Mammary epithelial cell (primary cell): Measurements from ENCODE around the gene ARNT2.

ENCODE experiments used
- EZH2 ChIP-seq: IDR thresholded peaks from 2 replicates; pipeline ENCODE4 v1.6.1; 2012; ENCODE audit warnings: low read length, inconsistent platforms, borderline replicate concordance
- TF ChIP-seq, protein P1 (sequence below), 2 donors: IDR thresholded peaks in 1 of 2; conservative IDR thresholded peaks in 1 of 2; 2 replicates each; pipeline ENCODE4 v1.5.1; 2011 to 2012; ENCODE audit warnings: inconsistent platforms in 2 of 2, low read length in 2 of 2, mild to moderate bottlenecking in 2 of 2, control low read depth in 1 of 2, low read depth in 1 of 2; ENCODE audit not compliant: insufficient read depth in 1 of 2; ENCODE audit errors: extremely low read depth in 1 of 2

GRCh38 chr15:80584973-80585525 lies 180.9 kb downstream of the ARNT2 start:
- TF ChIP-seq, protein P1, sequence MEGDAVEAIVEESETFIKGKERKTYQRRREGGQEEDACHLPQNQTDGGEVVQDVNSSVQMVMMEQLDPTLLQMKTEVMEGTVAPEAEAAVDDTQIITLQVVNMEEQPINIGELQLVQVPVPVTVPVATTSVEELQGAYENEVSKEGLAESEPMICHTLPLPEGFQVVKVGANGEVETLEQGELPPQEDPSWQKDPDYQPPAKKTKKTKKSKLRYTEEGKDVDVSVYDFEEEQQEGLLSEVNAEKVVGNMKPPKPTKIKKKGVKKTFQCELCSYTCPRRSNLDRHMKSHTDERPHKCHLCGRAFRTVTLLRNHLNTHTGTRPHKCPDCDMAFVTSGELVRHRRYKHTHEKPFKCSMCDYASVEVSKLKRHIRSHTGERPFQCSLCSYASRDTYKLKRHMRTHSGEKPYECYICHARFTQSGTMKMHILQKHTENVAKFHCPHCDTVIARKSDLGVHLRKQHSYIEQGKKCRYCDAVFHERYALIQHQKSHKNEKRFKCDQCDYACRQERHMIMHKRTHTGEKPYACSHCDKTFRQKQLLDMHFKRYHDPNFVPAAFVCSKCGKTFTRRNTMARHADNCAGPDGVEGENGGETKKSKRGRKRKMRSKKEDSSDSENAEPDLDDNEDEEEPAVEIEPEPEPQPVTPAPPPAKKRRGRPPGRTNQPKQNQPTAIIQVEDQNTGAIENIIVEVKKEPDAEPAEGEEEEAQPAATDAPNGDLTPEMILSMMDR (conservative IDR thresholded peaks at IDR 0.05 in 1 of 2, IDR thresholded peaks at IDR 0.05 in 1 of 2; ENCODE audit: extremely low read depth in 1 of 2, insufficient read depth in 1 of 2, low read depth in 1 of 2, low read length in 2 of 2) = no peak
- TF ChIP-seq EZH2 = no peak
